ENCODE results near the gene SEMA3E. TPM values are rescaled to one million over a fixed set of nuclear protein-coding genes. Genes with fewer than 3 reads are reported as not detected.
"Not testable (repeated sequence)": the region's sequence is repeated elsewhere in the genome, so short reads cannot be mapped to it uniquely, and the experiment has no call there.

SEMA3E gene
- total and polyA plus RNA-seq, 5 experiments from 2014 or later, result not detected

- ATAC-seq (no peak), DNase-seq (no peak)
- POLR2A ChIA-PET, result no interaction called here
- Mint-ChIP-seq H3K27me3 (no peaks in the 10 kb centered on the region), H3K27ac (no peak overlapping the region), H3K9me3 (peaks cover 0 to 13% (median 2%) of the 10 kb centered on the region in 9 donors), H3K4me1 (no peaks in the 10 kb centered on the region), H3K4me3 (no peak overlapping the region), H3K36me3 (no peaks in the 10 kb centered on the region)
Measured at GRCh38 chr7:83439026-83439425, 209.9 kb downstream of the SEMA3E start.

- H3K4me3 Mint-ChIP-seq, ATAC-seq, H3K36me3 Mint-ChIP-seq: not testable (repeated sequence)
Measured at GRCh38 chr7:83430289-83430688, 218.7 kb downstream of the SEMA3E start.

GRCh38 chr7:83429493-83429892 is 219.4 kb downstream of the SEMA3E start:
- DNase-seq (no peak), ATAC-seq (no peak)
- POLR2A ChIA-PET, result no interaction called here
- Mint-ChIP-seq H3K4me1 (no peaks in the 10 kb centered on the region), H3K36me3 (no peaks in the 10 kb centered on the region), H3K9me3 (peaks cover 0 to 9% (median 2%) of the 10 kb centered on the region in 9 donors), H3K27me3 (peaks cover 0 to 1% (median 0%) of the 10 kb centered on the region in 5 donors), H3K27ac (peak overlapping the region in 1 of 10 donors; percentile 4), H3K4me3 (no peak overlapping the region)

More at GRCh38 chr7:83430289-83430688, 218.7 kb downstream of the SEMA3E start:
- H3K9me3 Mint-ChIP-seq, DNase-seq, H3K27ac Mint-ChIP-seq, POLR2A ChIA-PET, H3K4me1 Mint-ChIP-seq, H3K27me3 Mint-ChIP-seq: not testable (repeated sequence)

- Mint-ChIP-seq H3K36me3 (no peaks in the 10 kb centered on the region), H3K9me3 (peaks cover 0 to 9% (median 2%) of the 10 kb centered on the region in 9 donors), H3K4me3 (no peak overlapping the region), H3K27ac (peak overlapping the region in 1 of 10 donors; percentile 11), H3K4me1 (no peaks in the 10 kb centered on the region), H3K27me3 (peaks cover 0 to 1% (median 0%) of the 10 kb centered on the region in 5 donors)
- DNase-seq (no peak), ATAC-seq (no peak)
- POLR2A ChIA-PET, result no interaction called here
Measured at GRCh38 chr7:83427884-83428283, 221.1 kb downstream of the SEMA3E start.

GRCh38 chr7:83426325-83426724 is 222.6 kb downstream of the SEMA3E start:
- POLR2A ChIA-PET, result no interaction called here
- Mint-ChIP-seq H3K9me3 (peaks cover 0 to 17% (median 4%) of the 10 kb centered on the region in 9 donors), H3K36me3 (no peaks in the 10 kb centered on the region), H3K27me3 (peaks cover 0 to 1% (median 0%) of the 10 kb centered on the region in 5 donors), H3K27ac (no peak overlapping the region), H3K4me3 (no peak overlapping the region), H3K4me1 (no peaks in the 10 kb centered on the region)
- ATAC-seq (no peak), DNase-seq (no peak)

GRCh38 chr7:83419013-83419412 is 229.9 kb downstream of the SEMA3E start:
- DNase-seq (no peak), ATAC-seq (no peak)
- POLR2A ChIA-PET, result no interaction called here
- Mint-ChIP-seq H3K4me3 (no peak overlapping the region), H3K27ac (no peak overlapping the region), H3K27me3 (no peaks in the 10 kb centered on the region), H3K9me3 (peaks cover 0 to 22% (median 6%) of the 10 kb centered on the region in 9 donors), H3K4me1 (no peaks in the 10 kb centered on the region), H3K36me3 (no peaks in the 10 kb centered on the region)

GRCh38 chr7:83415840-83416239 is 233.1 kb downstream of the SEMA3E start:
- peaks cover 0 to 13% (median 6%) of the 10 kb centered on the region in 9 donors for H3K9me3 Mint-ChIP-seq
- no peak overlapping the region for H3K4me3 Mint-ChIP-seq
- H3K27ac Mint-ChIP-seq, result no peak overlapping the region
- POLR2A ChIA-PET, result no interaction called here
- no peaks in the 10 kb centered on the region for H3K36me3 Mint-ChIP-seq
- no peak for ATAC-seq
- H3K27me3 Mint-ChIP-seq, result no peaks in the 10 kb centered on the region
- DNase-seq, result no peak
- H3K4me1 Mint-ChIP-seq, result no peaks in the 10 kb centered on the region

- no peak overlapping the region for H3K4me3 Mint-ChIP-seq
- no peak overlapping the region for H3K27ac Mint-ChIP-seq
- H3K27me3 Mint-ChIP-seq, result no peaks in the 10 kb centered on the region
- ATAC-seq (no peak), DNase-seq (no peak)
- H3K36me3 Mint-ChIP-seq, result no peaks in the 10 kb centered on the region
- no peaks in the 10 kb centered on the region for H3K4me1 Mint-ChIP-seq
- POLR2A ChIA-PET, result no interaction called here
- H3K9me3 Mint-ChIP-seq, result peaks cover 0 to 12% (median 6%) of the 10 kb centered on the region in 9 donors
Measured at GRCh38 chr7:83414947-83415346, 234.0 kb downstream of the SEMA3E start.

GRCh38 chr7:83413831-83414230 is 235.1 kb downstream of the SEMA3E start:
- POLR2A ChIA-PET, result no interaction called here
- H3K27me3 Mint-ChIP-seq, result no peaks in the 10 kb centered on the region
- H3K4me3 Mint-ChIP-seq, result no peak overlapping the region
- no peak for DNase-seq
- peaks cover 0 to 1% (median 0%) of the 10 kb centered on the region in 9 donors for H3K9me3 Mint-ChIP-seq
- H3K27ac Mint-ChIP-seq, result no peak overlapping the region
- H3K36me3 Mint-ChIP-seq, result no peaks in the 10 kb centered on the region
- no peak for ATAC-seq
- H3K4me1 Mint-ChIP-seq, result no peaks in the 10 kb centered on the region

- no peaks in the 10 kb centered on the region for H3K27me3 Mint-ChIP-seq
- POLR2A ChIA-PET, result no interaction called here
- DNase-seq (no peak), ATAC-seq (no peak)
- H3K9me3 Mint-ChIP-seq, result no peaks in the 10 kb centered on the region
- H3K4me1 Mint-ChIP-seq, result no peaks in the 10 kb centered on the region
- no peak overlapping the region for H3K4me3 Mint-ChIP-seq
- no peaks in the 10 kb centered on the region for H3K36me3 Mint-ChIP-seq
- H3K27ac Mint-ChIP-seq, result no peak overlapping the region
Measured at GRCh38 chr7:83413424-83413823, 235.5 kb downstream of the SEMA3E start.

- Mint-ChIP-seq H3K27ac (no peak overlapping the region), H3K27me3 (no peaks in the 10 kb centered on the region), H3K36me3 (no peaks in the 10 kb centered on the region), H3K9me3 (no peaks in the 10 kb centered on the region), H3K4me3 (no peak overlapping the region), H3K4me1 (no peaks in the 10 kb centered on the region)
- DNase-seq, result no peak
- POLR2A ChIA-PET, result no interaction called here
- ATAC-seq, result no peak
Measured at GRCh38 chr7:83410989-83411591, 237.8 kb downstream of the SEMA3E start.

- DNase-seq (no peak), ATAC-seq (no peak)
- no peaks in the 10 kb centered on the region for H3K4me1 Mint-ChIP-seq
- no peaks in the 10 kb centered on the region for H3K36me3 Mint-ChIP-seq
- H3K9me3 Mint-ChIP-seq, result peaks cover 0 to 5% (median 0%) of the 10 kb centered on the region in 9 donors
- POLR2A ChIA-PET, result no interaction called here
- no peaks in the 10 kb centered on the region for H3K27me3 Mint-ChIP-seq
- H3K4me3 Mint-ChIP-seq, result no peak overlapping the region
- H3K27ac Mint-ChIP-seq, result no peak overlapping the region
Measured at GRCh38 chr7:83394776-83395175, 254.2 kb downstream of the SEMA3E start.

- no peak for ATAC-seq
Measured at GRCh38 chr7:83388436-83388835, 260.5 kb downstream of the SEMA3E start.

GRCh38 chr7:83366629-83367028 is 282.3 kb downstream of the SEMA3E start:
- Mint-ChIP-seq H3K36me3 (no peaks in the 10 kb centered on the region), H3K9me3 (peaks cover 0 to 13% (median 1%) of the 10 kb centered on the region in 9 donors), H3K4me1 (no peaks in the 10 kb centered on the region), H3K27me3 (no peaks in the 10 kb centered on the region), H3K4me3 (no peak overlapping the region), H3K27ac (no peak overlapping the region)
- POLR2A ChIA-PET, result no interaction called here
- ATAC-seq (no peak), DNase-seq (no peak)

More at GRCh38 chr7:83388436-83388835, 260.5 kb downstream of the SEMA3E start:
- Mint-ChIP-seq H3K27ac (no peak overlapping the region), H3K4me1 (no peaks in the 10 kb centered on the region), H3K36me3 (no peaks in the 10 kb centered on the region), H3K9me3 (peaks cover 0 to 5% (median 0%) of the 10 kb centered on the region in 9 donors), H3K27me3 (no peaks in the 10 kb centered on the region), H3K4me3 (no peak overlapping the region)
- DNase-seq, result no peak
- POLR2A ChIA-PET, result no interaction called here

Measured in naive thymus-derived CD8-positive, alpha-beta T cell (primary cell).